ENCODE data around the gene TFCP2L1.

DNA sequence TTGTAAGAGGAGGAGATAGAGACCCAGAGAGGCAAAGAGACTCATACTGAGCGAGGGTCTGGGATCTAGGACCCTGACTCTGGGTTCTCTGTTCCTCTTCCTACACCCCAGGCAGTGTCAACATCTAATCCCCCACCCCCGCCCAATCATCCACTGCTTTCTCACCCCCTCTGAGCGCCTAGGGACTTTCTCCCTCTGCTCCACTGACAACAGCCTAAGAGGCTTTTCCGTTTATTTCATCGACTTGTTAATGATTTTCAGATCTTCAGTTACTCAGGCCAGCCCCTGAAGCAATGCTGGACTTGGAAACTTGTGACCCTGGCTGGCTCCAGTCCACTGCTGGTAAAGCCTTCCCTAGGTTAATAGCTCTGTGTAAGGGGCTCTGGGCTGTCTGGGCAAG is 65.1 kb downstream of the TFCP2L1 start:
- TF ChIP-seq, protein P1, sequence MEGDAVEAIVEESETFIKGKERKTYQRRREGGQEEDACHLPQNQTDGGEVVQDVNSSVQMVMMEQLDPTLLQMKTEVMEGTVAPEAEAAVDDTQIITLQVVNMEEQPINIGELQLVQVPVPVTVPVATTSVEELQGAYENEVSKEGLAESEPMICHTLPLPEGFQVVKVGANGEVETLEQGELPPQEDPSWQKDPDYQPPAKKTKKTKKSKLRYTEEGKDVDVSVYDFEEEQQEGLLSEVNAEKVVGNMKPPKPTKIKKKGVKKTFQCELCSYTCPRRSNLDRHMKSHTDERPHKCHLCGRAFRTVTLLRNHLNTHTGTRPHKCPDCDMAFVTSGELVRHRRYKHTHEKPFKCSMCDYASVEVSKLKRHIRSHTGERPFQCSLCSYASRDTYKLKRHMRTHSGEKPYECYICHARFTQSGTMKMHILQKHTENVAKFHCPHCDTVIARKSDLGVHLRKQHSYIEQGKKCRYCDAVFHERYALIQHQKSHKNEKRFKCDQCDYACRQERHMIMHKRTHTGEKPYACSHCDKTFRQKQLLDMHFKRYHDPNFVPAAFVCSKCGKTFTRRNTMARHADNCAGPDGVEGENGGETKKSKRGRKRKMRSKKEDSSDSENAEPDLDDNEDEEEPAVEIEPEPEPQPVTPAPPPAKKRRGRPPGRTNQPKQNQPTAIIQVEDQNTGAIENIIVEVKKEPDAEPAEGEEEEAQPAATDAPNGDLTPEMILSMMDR (IDR thresholded peaks at IDR 0.05; ENCODE audit: low read length): no peak
- no peak for TF ChIP-seq EZH2 (IDR thresholded peaks at IDR 0.05; ENCODE audit: borderline replicate concordance, low read length)

All from OCI-LY1 (cell line).